OCI-LY1 (cell line): ENCODE results near the gene IER3.

Experiments
- H2AFZ ChIP-seq: fragments of 200-600 bp; sonication (generic), shearing (Covaris generic); 2 replicates; pipeline ENCODE4 v1.6.0; 2014; ENCODE audit warnings: antibody characterized with exemption, mild to moderate bottlenecking, low read length
- H3F3A ChIP-seq: fragments of 200-600 bp; sonication (generic), shearing (Covaris generic); 2 replicates; pipeline ENCODE4 v1.6.0; 2014; ENCODE audit warnings: mild to moderate bottlenecking, antibody characterized with exemption, low read length, moderate library complexity; ENCODE audit not compliant: insufficient read depth
- H3K27ac ChIP-seq: fragments of 200-600 bp; sonication (generic); 2 replicates; pipeline ENCODE4 v1.5.1; 2014; ENCODE audit warnings: low read length, mixed run types, mild to moderate bottlenecking, low read depth; ENCODE audit not compliant: poor library complexity, severe bottlenecking
- H3K27me3 ChIP-seq: fragments of 200-600 bp; sonication (generic); 2 replicates; pipeline ENCODE4 v1.6.0; 2014; ENCODE audit warnings: antibody characterized with exemption, mild to moderate bottlenecking, low read length, moderate library complexity; ENCODE audit not compliant: insufficient read depth
- H3K36me3 ChIP-seq: fragments of 200-600 bp; sonication (generic); 2 replicates; pipeline ENCODE4 v1.6.1; 2014; ENCODE audit warnings: mild to moderate bottlenecking, antibody characterized with exemption, low read length, moderate library complexity, mixed read lengths; ENCODE audit not compliant: insufficient read depth
- H3K4me1 ChIP-seq: fragments of 200-600 bp; sonication (generic); 2 replicates; pipeline ENCODE4 v1.5.1; 2014; ENCODE audit warnings: mild to moderate bottlenecking, low read length, moderate library complexity; ENCODE audit not compliant: insufficient read depth, severe bottlenecking
- H3K4me2 ChIP-seq: fragments of 200-600 bp; sonication (generic), shearing (Covaris generic); 2 replicates; pipeline ENCODE4 v1.6.1; 2014; ENCODE audit warnings: low read length
- H3K4me3 ChIP-seq: fragments of 200-600 bp; sonication (generic); 2 replicates; pipeline ENCODE4 v1.5.1; 2014; ENCODE audit warnings: low read length, low read depth, mild to moderate bottlenecking, mixed read lengths; ENCODE audit not compliant: poor library complexity, severe bottlenecking
- H3K79me2 ChIP-seq: fragments of 200-600 bp; shearing (Covaris generic); 2 replicates; pipeline ENCODE4 v1.6.1; 2016; ENCODE audit warnings: mixed run types, low read length, mixed read lengths; ENCODE audit not compliant: insufficient read depth
- H3K9ac ChIP-seq: fragments of 200-600 bp; sonication (generic), shearing (Covaris generic); 2 replicates; pipeline ENCODE4 v1.6.1; 2014; ENCODE audit warnings: mild to moderate bottlenecking, low read length, mixed read lengths
- H3K9me2 ChIP-seq: fragments of 200-600 bp; sonication (generic), shearing (Covaris generic); 2 replicates; pipeline ENCODE4 v1.6.1; 2014; ENCODE audit warnings: low read depth, mild to moderate bottlenecking, low read length, mixed read lengths
- H3K9me3 ChIP-seq: fragments of 200-600 bp; shearing (Covaris generic); 2 replicates; pipeline ENCODE4 v1.6.1; 2014; ENCODE audit warnings: low read length, mixed read lengths
- H4K20me1 ChIP-seq: fragments of 200-600 bp; sonication (generic), shearing (Covaris generic); 2 replicates; pipeline ENCODE4 v1.6.0; 2016; ENCODE audit warnings: mild to moderate bottlenecking, low read length; ENCODE audit not compliant: insufficient read depth
- CTCF ChIP-seq: fragments of 200-600 bp; sonication (generic), shearing (Covaris generic); IDR thresholded peaks from 2 replicates; pipeline ENCODE4 v1.5.1; 2017; ENCODE audit warnings: mild to moderate bottlenecking, antibody characterized with exemption, low read length, moderate library complexity, mixed read lengths
- EZH2 ChIP-seq: fragments of 200-600 bp; sonication (generic), shearing (Covaris generic); IDR thresholded peaks from 2 replicates; pipeline ENCODE4 v1.8.0; 2017; ENCODE audit warnings: borderline replicate concordance, mixed run types, mild to moderate bottlenecking, antibody characterized with exemption, low read length, moderate library complexity, mixed read lengths

IER3 gene

GRCh38 chr6:30763618-30764489 lies 19.5 kb upstream of the IER3 start:
- Histone ChIP-seq H3K79me2 (no peaks in the 10 kb centered on the region), H4K20me1 (no peaks in the 10 kb centered on the region), H3F3A (no peaks in the 10 kb centered on the region), H3K27me3 (no peaks in the 10 kb centered on the region; the same call in 1 of the 2 replicates), H3K9ac (no peak overlapping the region), H2AFZ (no peak overlapping the region), H3K9me3 (no peaks in the 10 kb centered on the region), H3K27ac (no peak overlapping the region), H3K4me1 (no peaks in the 10 kb centered on the region), H3K4me3 (no peak overlapping the region), H3K4me2 (no peak overlapping the region), H3K36me3 (no peaks in the 10 kb centered on the region), H3K9me2 (no peaks in the 10 kb centered on the region)
- no peak for TF ChIP-seq CTCF
- TF ChIP-seq EZH2, result no peak

DNA sequence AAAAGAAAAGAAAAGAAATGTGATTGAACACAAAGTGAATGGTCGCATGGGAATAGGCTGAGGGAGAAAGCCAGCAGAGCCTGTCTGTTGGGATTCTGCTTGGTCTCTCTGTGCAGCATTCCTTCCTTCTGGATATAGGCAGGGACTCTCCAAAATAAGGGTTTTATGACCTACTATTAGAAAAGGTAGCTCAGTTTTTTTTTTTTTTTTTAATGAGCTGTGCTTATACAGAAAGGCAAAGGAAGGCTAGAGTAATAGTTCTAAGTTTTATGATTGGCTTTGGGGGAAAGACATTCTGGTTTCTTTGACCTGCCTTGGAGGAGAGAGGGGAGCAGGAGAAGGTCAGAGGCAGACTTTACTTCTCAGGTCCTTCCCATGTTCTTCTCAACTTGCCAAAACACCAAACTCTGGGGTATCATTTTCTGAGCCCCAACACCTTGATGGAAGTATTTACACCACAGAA lies 18.8 kb upstream of the IER3 start:
- no peaks in the 10 kb centered on the region; the same call in 1 of the 2 replicates for H3K27me3 ChIP-seq
- no peaks in the 10 kb centered on the region for H3F3A ChIP-seq
- H4K20me1 ChIP-seq, result no peaks in the 10 kb centered on the region
- H3K36me3 ChIP-seq, result no peaks in the 10 kb centered on the region
- no peak overlapping the region for H3K4me2 ChIP-seq
- no peak overlapping the region for H3K4me3 ChIP-seq
- no peak overlapping the region for H2AFZ ChIP-seq
- H3K79me2 ChIP-seq, result no peaks in the 10 kb centered on the region
- no peak for TF ChIP-seq CTCF
- no peak for TF ChIP-seq EZH2
- H3K9ac ChIP-seq, result no peak overlapping the region
- no peaks in the 10 kb centered on the region for H3K9me3 ChIP-seq
- no peak overlapping the region for H3K27ac ChIP-seq
- no peaks in the 10 kb centered on the region for H3K4me1 ChIP-seq
- H3K9me2 ChIP-seq, result no peaks in the 10 kb centered on the region

DNA sequence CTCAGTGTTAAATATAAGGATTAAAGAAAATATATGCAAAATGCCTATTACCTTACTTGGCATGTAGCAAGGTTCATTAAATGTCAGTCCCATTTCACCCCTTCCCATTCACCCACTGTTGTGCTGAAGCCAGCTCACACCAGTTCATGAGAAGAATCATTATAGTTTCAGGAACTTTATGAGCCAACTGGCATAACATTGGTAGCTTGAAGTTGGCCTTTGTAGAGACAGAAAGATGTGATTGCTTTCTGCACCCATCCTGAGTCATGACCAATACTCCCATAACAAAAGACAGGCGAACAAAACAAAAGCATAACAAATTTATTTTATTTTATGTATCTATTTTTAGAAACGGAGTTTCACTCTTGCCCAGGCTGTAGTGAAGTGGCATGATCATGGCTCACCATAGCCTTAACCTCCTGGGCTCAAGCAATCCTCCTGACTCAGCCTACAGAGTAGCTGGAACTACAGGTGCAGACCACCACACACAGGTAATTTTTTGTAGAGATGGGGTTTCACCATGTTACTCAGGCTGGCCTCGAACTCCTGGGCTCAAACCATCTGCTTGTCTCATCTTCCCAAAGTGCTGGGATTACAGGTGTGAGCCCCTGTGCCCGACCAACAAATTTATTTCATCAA lies 17.6 kb upstream of the IER3 start:
- no peak overlapping the region for H3K4me3 ChIP-seq
- H3F3A ChIP-seq, result no peaks in the 10 kb centered on the region
- no peaks in the 10 kb centered on the region for H3K9me2 ChIP-seq
- no peak overlapping the region for H2AFZ ChIP-seq
- no peaks in the 10 kb centered on the region for H3K9me3 ChIP-seq
- H3K4me2 ChIP-seq, result no peak overlapping the region
- no peaks in the 10 kb centered on the region for H3K36me3 ChIP-seq
- H3K79me2 ChIP-seq, result no peaks in the 10 kb centered on the region
- TF ChIP-seq CTCF (no peak), EZH2 (no peak)
- H3K4me1 ChIP-seq, result no peaks in the 10 kb centered on the region
- H3K9ac ChIP-seq, result no peak overlapping the region
- no peak overlapping the region for H3K27ac ChIP-seq
- no peaks in the 10 kb centered on the region for H4K20me1 ChIP-seq
- no peaks in the 10 kb centered on the region; the same call in 1 of the 2 replicates for H3K27me3 ChIP-seq
